MM.1S (cell line): ENCODE data around the gene TUBA4A.

ENCODE experiments used
- CTCF ChIP-seq: fragments of 300-600 bp; sonication (generic); IDR thresholded peaks from 2 replicates; pipeline ENCODE4 v1.5.1; 2016; ENCODE audit warnings: antibody characterized with exemption, low read length, mixed read lengths
- EZH2 ChIP-seq: fragments of 300-600 bp; sonication (generic); optimal IDR thresholded peaks from 2 replicates; pipeline ENCODE3; 2017; ENCODE audit warnings: low read depth, mild to moderate bottlenecking, antibody characterized with exemption, low read length, mixed read lengths

DNA sequence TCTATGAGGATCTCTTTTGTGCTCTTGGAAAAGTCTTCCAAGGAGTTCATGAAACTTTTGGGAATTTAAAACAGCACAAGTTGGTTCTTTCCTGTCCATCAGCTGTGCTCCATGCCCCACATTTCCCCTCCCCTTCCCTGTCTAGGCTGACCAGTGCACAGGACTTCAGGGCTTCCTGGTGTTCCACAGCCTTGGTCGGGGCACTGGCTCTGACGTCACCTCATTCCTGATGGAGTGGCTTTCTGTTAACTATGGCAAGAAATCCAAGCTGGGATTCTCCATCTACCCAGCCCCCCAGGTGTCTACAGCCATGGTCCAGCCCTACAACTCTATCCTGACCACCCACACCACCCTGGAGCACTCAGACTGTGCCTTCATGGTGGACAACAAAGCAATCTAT lies 17.3 kb upstream of the TUBA4A start:
- TF ChIP-seq CTCF (no peak), EZH2 (no peak)
